ENCODE measurements around the gene GDF11.

DNA sequence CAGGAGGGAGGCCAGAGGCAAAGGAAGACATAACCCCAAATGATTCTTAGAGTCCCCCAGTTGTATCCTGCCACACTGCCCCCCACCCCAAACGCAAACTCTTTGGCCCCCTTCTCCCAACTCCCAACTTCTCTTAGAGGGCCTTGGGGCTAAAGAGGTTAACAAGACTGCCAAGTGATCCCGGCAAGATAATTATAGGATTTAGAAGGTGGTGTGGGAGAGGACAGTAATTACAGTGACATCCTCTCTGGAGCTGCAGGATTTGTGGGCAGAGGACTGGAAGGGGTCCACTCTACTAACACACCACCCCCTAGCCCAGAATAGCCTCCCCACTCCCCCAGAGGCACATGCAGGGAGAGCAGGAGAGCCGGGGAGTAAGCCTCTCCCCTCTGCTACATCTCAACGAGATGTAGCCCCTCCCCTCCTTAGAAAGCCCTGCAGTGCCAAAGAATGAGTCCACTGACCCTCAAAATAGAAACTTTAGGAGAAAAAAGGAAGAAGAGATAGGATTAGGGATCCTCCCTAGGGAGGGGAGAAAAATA, 5.3 kb upstream of the GDF11 start:
- TF ChIP-seq, protein P1, sequence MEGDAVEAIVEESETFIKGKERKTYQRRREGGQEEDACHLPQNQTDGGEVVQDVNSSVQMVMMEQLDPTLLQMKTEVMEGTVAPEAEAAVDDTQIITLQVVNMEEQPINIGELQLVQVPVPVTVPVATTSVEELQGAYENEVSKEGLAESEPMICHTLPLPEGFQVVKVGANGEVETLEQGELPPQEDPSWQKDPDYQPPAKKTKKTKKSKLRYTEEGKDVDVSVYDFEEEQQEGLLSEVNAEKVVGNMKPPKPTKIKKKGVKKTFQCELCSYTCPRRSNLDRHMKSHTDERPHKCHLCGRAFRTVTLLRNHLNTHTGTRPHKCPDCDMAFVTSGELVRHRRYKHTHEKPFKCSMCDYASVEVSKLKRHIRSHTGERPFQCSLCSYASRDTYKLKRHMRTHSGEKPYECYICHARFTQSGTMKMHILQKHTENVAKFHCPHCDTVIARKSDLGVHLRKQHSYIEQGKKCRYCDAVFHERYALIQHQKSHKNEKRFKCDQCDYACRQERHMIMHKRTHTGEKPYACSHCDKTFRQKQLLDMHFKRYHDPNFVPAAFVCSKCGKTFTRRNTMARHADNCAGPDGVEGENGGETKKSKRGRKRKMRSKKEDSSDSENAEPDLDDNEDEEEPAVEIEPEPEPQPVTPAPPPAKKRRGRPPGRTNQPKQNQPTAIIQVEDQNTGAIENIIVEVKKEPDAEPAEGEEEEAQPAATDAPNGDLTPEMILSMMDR (conservative IDR thresholded peaks at IDR 0.05) = no peak
- TF ChIP-seq EZH2 (IDR thresholded peaks at IDR 0.05; ENCODE audit: low read depth) = no peak

All from PC-9 (cell line).